A549 (cell line): ENCODE measurements around the gene TMEM190. TPM values are rescaled to one million over a fixed set of nuclear protein-coding genes. Genes with fewer than 3 reads are reported as not detected.

Experiments used
- ATAC-seq, 2 experiments: fragments of 200-7000 bp in 1 of 2; fragments of >200 bp in 1 of 2; cut with Nextera tagmentation in 1 of 2; cut with Tn5 transposase in 1 of 2; 3 replicates each; pipeline versions ENCODE4 v1.8.0 to v1.9.1; 2018 to 2020; ENCODE audit warnings: mild to moderate bottlenecking in 1 of 2, moderate library complexity in 1 of 2
- CTCF ChIA-PET: fragments of 300-600 bp; sonication (Branson Sonifier 250); formaldehyde crosslinking; extraction: SDS; loops from one replicate; lab custom pipeline; 2021; ENCODE audit warnings: antibody characterized with exemption, inconsistent platforms; lab: Yijun Ruan, JAX
- POLR2A ChIA-PET: fragments of 350-600 bp; formaldehyde crosslinking; extraction: SDS; loops from one replicate; lab custom pipeline; 2021; ENCODE audit warnings: antibody characterized with exemption, inconsistent platforms; lab: Yijun Ruan, JAX
- DNase-seq, 2 experiments: peaks; one replicate each; pipeline versions ENCODE4 v3.0.0 to v3.0.0-alpha.2; 2011 to 2016; ENCODE audit warnings: low read depth in 1 of 2, low spot score in 1 of 2
- FAIRE-seq: peaks from 2 replicates; lab custom pipeline; 2011; peaks lifted over from hg19 to GRCh38; lab: Jason Lieb, UNC
- H3K27ac ChIP-seq, 2 experiments: fragments of >200 bp; sonication (Bioruptor Twin); formaldehyde crosslinking; 3 replicates each; pipeline ENCODE4 v1.5.1; 2016 to 2017
- H3K4me1 ChIP-seq: fragments of >200 bp; sonication (Bioruptor Twin); formaldehyde crosslinking; 3 replicates; pipeline ENCODE4 v1.6.1; 2016
- H3K4me2 ChIP-seq: fragments of >200 bp; sonication (Bioruptor Twin); formaldehyde crosslinking; 3 replicates; pipeline ENCODE4 v1.6.1; 2016
- H3K4me3 ChIP-seq: fragments of >200 bp; sonication (Bioruptor Twin); formaldehyde crosslinking; 3 replicates; pipeline ENCODE4 v1.5.1; 2016
- H3K9me3 ChIP-seq: fragments of >200 bp; sonication (Bioruptor Twin); formaldehyde crosslinking; 3 replicates; pipeline ENCODE4 v1.6.1; 2016
- BHLHE40 ChIP-seq: IDR thresholded peaks from 2 replicates; pipeline ENCODE4 v1.6.1; 2012; ENCODE audit warnings: low read depth, low read length, inconsistent platforms
- EHF ChIP-seq: fragments of 250-450 bp; sonication (Bioruptor Pico); IDR thresholded peaks from 2 replicates; pipeline ENCODE4 v1.5.0; 2020; ENCODE audit warnings: mild to moderate bottlenecking
- EHMT2 ChIP-seq: fragments of 200-600 bp; sonication (generic); IDR thresholded peaks from 2 replicates; pipeline ENCODE4 v1.6.1; 2016; ENCODE audit warnings: antibody characterized with exemption, low read depth, mild to moderate bottlenecking, moderate library complexity
- ELK1 ChIP-seq: fragments of 150-350 bp; IDR thresholded peaks from 2 replicates; pipeline ENCODE4 v1.6.1; 2014; ENCODE audit warnings: low read depth, mild to moderate bottlenecking, low read length
- EP300 ChIP-seq, 2 experiments: fragments of >200 bp; sonication (Bioruptor Twin); formaldehyde crosslinking; IDR thresholded peaks; 2 replicates in 1 of 2; 3 replicates in 1 of 2; pipeline ENCODE4 v1.6.1; 2016 to 2017
- GATA3 ChIP-seq: IDR thresholded peaks from 2 replicates; pipeline ENCODE4 v1.6.1; 2012; ENCODE audit warnings: borderline replicate concordance
- HOXB13 ChIP-seq: fragments of 250-450 bp; sonication (Bioruptor Pico); IDR thresholded peaks from 2 replicates; pipeline ENCODE4 v1.5.0; 2020; ENCODE audit warnings: low read depth, mild to moderate bottlenecking, moderate library complexity
- HOXB5 ChIP-seq: fragments of 250-450 bp; sonication (Bioruptor Pico); IDR thresholded peaks from 2 replicates; pipeline ENCODE4 v1.5.0; 2020; ENCODE audit warnings: mild to moderate bottlenecking, moderate library complexity
- MAX ChIP-seq: IDR thresholded peaks from 2 replicates; pipeline ENCODE4 v1.6.1; 2012
- NR3C1 ChIP-seq: fragments of >200 bp; sonication (Bioruptor Twin); formaldehyde crosslinking; IDR thresholded peaks from 3 replicates; pipeline ENCODE4 v1.6.1; 2017
- PHF8 ChIP-seq: fragments of 200-600 bp; sonication (generic); IDR thresholded peaks from 2 replicates; pipeline ENCODE4 v1.6.1; 2016; ENCODE audit warnings: low read depth, mild to moderate bottlenecking, antibody characterized with exemption, moderate library complexity, borderline replicate concordance
- POLR2A ChIP-seq: IDR thresholded peaks from 2 replicates; pipeline ENCODE4 v1.6.1; 2012; ENCODE audit warnings: mild to moderate bottlenecking, low read length
- POLR2AphosphoS2 ChIP-seq: conservative IDR thresholded peaks from 2 replicates; pipeline ENCODE4 v1.6.1; 2012; ENCODE audit warnings: low read length, improper control_type of control experiment, inconsistent platforms
- RFX5 ChIP-seq: fragments of 450-650 bp; IDR thresholded peaks from 2 replicates; pipeline ENCODE4 v1.7.1; 2014; ENCODE audit warnings: antibody characterized with exemption, mild to moderate bottlenecking, moderate library complexity
- ZC3H11A ChIP-seq: fragments of 450-650 bp; IDR thresholded peaks from 2 replicates; pipeline ENCODE4 v1.6.1; 2014; ENCODE audit warnings: antibody characterized with exemption, mild to moderate bottlenecking
- ZFP36 ChIP-seq: fragments of 450-650 bp; IDR thresholded peaks from 2 replicates; pipeline ENCODE4 v1.6.1; 2014; ENCODE audit warnings: borderline replicate concordance; ENCODE audit not compliant: partially characterized antibody
- ZSCAN20 ChIP-seq: fragments of 250-450 bp; sonication (Bioruptor Pico); IDR thresholded peaks from 2 replicates; pipeline ENCODE4 v1.8.0; 2022; ENCODE audit warnings: mild to moderate bottlenecking, moderate library complexity
- WGBS: methylation state at CpG from one replicate; pipeline ENCODE4 v1.1.6; 2017; ENCODE audit errors: missing lambda C conversion rate; 5-methylcytosine and 5-hydroxymethylcytosine counted together
- polyA plus RNA-seq, 4 experiments: library from polyadenylated mRNA; depleted of rRNA in 3 of 4; stranded (reverse); fragments of >200 nt; fragmentation: RNase III in 1 of 4; extraction: RNeasy Plus Mini Kit Qiagen cat#74134 plus additional on column Dnase treatment in 1 of 4; gene quantifications; 2 replicates in 3 of 4; 3 replicates in 1 of 4; pipeline ENCODE4 v1.2.3, GENCODE V29; 2011 to 2017

The TMEM190 gene
- polyA plus RNA-seq, 2 of the 4 experiments (the other 2 are of a cell fraction), result 0.58 to 1.7 TPM

- TF ChIP-seq ZC3H11A (no peak), POLR2AphosphoS2 (no peak), ZFP36 (no peak), HOXB13 (CRISPR knock-in tag) (no peak; the same call in 1 of the 2 replicates), POLR2A (no peak), NR3C1 (no peak), PHF8 (no peak), ZSCAN20 (no peak)
These were observed 2.5 kb upstream of the TMEM190 start (continued) for GRCh38 chr19:55373993-55374757.

GRCh38 chr19:55377356-55378131, 918 bp downstream of the TMEM190 start:
- ATAC-seq, result no peak
- CTCF ChIA-PET, result interaction anchor here (1.0 to 2.3 kb wide), 6 partner anchors 10 to 86 kb away, joined by 4 to 12 read pairs (median 4); no protein-coding TSS in a partner anchor
- Histone ChIP-seq H3K4me3 (no peak overlapping the region), H3K9me3 (peaks cover 5% of the 10 kb centered on the region; the same call in 2 of the 3 replicates), H3K4me2 (peak overlapping the region; percentile 8; the same call in 1 of the 3 replicates), H3K4me1 (peaks cover 76% of the 10 kb centered on the region), H3K27ac (peak overlapping the region; percentile 91 to 96; a peak in 5 of 6 replicates)
- FAIRE-seq, result no peak
- POLR2A ChIA-PET, result no interaction called here
- 87% methylated on average over 30 of the region's 43 CpGs for WGBS
- no peak for DNase-seq
- TF ChIP-seq ZSCAN20, result no peak
- 0 out of 2 replicates have a peak, but pooled peaks have one; percentile 23 for TF ChIP-seq MAX

- DNase-seq, result no peak
- POLR2A ChIA-PET, result interaction anchor here (0.9 kb wide), 1 partner anchor 10 kb away, joined by 4 read pairs; no protein-coding TSS in a partner anchor
- H3K27ac ChIP-seq, result peak overlapping the region; percentile 21 to 96; a peak in 5 of 6 replicates
- peaks cover 6% of the 10 kb centered on the region; the same call in 2 of the 3 replicates for H3K9me3 ChIP-seq
- TF ChIP-seq EHMT2 (no peak), RFX5 (no peak), ZFP36 (no peak)
- WGBS, result 71% methylated on average over 11 of the region's 11 CpGs
- H3K4me2 ChIP-seq, result no peak overlapping the region
- CTCF ChIA-PET, result interaction anchor here (1.2 to 2.3 kb wide), 6 partner anchors 9 to 87 kb away, joined by 4 to 12 read pairs (median 6); partner anchors contain the start of gene KMT5C
- peaks cover 66% of the 10 kb centered on the region for H3K4me1 ChIP-seq
- FAIRE-seq, result no peak
- ATAC-seq, result no peak
- H3K4me3 ChIP-seq, result no peak overlapping the region
These were observed 2.5 kb downstream of the TMEM190 start for GRCh38 chr19:55379174-55379573.

- no peak for ATAC-seq
- H3K4me1 ChIP-seq, result peaks cover 45% of the 10 kb centered on the region
- no peak for DNase-seq
- H3K4me3 ChIP-seq, result no peak overlapping the region
- no peak overlapping the region for H3K4me2 ChIP-seq
- H3K27ac ChIP-seq, result peak overlapping the region in 1 of 2 experiments; percentile 99; a peak in 3 of 6 replicates
- ChIA-PET CTCF (interaction anchor here (0.7 to 1.5 kb wide), 3 partner anchors 11 to 123 kb away, joined by 3 to 7 read pairs (median 4); partner anchors contain the start of genes IL11 and TMEM150B), POLR2A (interaction anchor here (0.8 kb wide), 1 partner anchor 8 kb away, joined by 3 read pairs; no protein-coding TSS in a partner anchor)
- WGBS, result 95% methylated on average over 5 of the region's 5 CpGs
- FAIRE-seq, result no peak
- TF ChIP-seq POLR2AphosphoS2 (no peak), ZC3H11A (no peak), EP300 (IDR thresholded peaks at IDR 0.05) (no peak), HOXB5 (CRISPR knock-in tag) (no peak), BHLHE40 (no peak), GATA3 (no peak), NR3C1 (no peak), EHF (CRISPR knock-in tag) (no peak), ELK1 (no peak), HOXB13 (CRISPR knock-in tag) (no peak)
- peaks cover 6% of the 10 kb centered on the region; the same call in 2 of the 3 replicates for H3K9me3 ChIP-seq
These were observed 5.4 kb downstream of the TMEM190 start for GRCh38 chr19:55382013-55382412.
